NCI-H69 (cell line): ENCODE measurements around the gene TMEM8B.

Experiments used
- DNase-seq: peaks from one replicate; lab custom pipeline; 2025; lab: John Stamatoyannopoulos, UW

The TMEM8B gene

DNA sequence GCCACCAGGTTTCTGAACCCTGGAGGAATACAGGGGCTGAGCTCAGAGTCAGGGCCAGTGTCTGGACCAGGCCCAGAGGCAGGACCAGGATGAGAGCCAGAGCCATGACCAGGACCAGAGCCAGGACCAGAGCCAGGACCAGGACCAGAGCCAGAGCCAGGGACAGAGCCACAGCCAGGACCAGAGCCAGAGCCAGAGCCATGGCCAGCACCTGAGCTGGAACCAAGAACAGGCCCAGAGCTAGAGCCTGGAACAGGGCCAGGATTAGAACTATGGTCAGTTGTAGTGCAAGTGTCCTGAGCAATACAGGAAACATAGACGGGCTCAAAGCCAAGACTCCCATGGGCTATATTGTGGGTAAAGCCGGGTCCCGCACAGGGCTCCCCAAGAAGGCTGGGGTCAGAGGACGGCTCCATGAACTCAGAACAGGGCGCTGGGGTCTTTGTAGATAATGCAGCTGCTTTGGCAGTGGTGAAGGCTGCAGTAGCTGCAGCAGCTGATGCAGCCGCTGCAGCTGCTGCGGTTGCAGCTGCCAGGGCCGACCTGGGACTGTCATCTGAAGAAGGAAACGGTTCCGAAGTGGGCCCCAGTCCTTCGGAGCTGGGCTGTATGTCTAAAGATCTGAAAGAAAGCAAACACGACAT is 17.5 kb upstream of the TMEM8B start:
- peak; percentile 20 for DNase-seq

DNA sequence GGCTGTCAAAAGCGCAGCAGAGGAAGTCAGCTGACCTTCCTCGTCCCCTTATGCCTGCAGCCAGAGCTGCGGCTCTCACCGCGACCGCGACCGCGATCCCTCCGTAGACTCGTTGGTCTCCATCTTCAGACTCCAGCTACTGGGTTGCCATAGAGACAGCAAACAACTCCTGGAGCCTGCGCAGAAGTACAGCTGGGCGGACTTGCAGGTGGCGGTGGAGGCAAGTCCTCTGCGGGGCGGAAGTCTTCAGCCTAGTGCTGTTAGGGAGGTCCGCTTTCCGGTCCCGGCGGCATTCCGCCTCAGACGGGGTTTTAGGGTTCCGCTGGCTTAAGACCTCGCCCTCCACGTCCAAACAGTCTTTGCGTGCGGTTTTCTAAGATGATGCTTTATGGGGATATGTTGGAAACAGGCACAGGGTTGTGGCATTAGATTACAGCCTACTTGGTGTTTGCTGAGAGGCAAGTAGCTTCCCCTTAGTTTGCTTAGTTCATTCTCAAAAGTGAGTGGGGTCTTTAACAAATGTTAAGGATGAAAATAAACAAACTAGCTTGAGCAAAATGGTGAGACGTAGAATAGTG is 16.9 kb upstream of the TMEM8B start, which contains the start of gene SPAG8:
Gene SPAG8, minus strand, starts transcription at position 238 of the 578 bp plus-strand sequence. Its CDS starts 115 bp downstream, at position 123.
- DNase-seq: peak; percentile 98

DNA sequence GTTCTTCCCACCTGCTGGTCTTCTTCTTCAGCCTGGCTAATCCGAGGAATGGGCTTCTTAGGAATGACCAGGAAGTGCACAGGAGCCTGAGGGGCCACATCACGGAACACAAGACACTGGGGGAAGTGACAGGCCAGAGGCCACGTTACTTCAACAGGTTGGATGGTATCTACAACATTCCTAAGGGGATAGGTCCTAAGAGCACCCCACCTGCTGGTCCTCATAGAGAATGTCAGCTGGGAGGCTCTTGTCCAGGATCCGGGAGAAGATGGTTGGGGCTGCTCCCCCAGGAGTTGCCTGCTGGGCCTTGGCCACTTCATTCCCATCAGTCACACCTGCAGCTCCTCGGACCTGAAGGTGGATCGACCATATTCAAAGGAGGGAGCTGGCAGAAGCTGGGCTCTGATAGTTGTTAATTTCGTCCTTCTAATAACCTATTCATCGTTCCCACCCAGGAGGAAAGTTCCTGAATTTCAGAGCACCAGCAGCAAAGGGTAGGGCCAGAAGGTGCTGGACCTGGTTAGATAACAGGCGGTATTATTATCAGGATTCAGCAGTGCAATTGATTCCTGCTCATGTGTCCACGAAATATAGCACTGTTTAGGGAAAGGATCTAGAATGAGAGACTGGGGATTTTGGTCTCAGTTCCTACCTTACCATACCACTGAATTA is 15.5 kb upstream of the TMEM8B start:
- peak; percentile 51 for DNase-seq

DNA sequence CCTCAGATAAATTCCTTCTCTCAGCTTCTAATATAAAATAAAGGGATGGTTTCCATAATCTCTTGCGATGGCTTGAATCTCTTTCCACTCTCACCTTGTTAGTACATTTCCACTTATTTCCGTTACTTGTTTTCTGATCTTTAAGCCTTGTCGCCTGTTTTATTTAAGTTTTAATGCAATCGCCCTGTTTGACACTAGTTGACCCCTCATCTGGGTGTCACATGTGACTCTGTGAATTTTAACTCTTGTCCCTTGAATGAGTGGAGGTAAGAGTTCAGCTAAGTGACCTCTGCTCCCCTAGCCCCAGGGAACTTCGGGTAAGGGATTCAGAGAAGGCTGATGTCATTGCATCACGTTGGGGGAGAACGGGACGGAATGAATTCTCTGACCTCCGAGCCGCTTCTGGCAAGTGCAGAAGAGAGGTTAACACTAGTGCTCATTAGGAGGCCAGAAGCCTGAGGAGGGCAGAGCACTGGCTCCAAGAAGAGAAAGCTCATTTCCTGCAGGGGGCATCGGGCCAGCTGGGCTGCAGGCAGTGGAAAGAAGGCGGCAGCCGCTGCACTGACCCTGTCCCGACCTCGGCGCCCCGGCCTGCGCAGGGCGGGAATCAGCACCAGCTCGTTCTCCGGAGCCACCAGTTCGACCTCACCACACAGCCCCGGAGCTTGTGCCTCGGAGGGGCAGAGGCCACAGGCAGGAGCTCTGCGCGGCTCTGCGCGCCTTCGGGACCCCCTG is 14.8 kb upstream of the TMEM8B start:
- peak; percentile 73 for DNase-seq

DNA sequence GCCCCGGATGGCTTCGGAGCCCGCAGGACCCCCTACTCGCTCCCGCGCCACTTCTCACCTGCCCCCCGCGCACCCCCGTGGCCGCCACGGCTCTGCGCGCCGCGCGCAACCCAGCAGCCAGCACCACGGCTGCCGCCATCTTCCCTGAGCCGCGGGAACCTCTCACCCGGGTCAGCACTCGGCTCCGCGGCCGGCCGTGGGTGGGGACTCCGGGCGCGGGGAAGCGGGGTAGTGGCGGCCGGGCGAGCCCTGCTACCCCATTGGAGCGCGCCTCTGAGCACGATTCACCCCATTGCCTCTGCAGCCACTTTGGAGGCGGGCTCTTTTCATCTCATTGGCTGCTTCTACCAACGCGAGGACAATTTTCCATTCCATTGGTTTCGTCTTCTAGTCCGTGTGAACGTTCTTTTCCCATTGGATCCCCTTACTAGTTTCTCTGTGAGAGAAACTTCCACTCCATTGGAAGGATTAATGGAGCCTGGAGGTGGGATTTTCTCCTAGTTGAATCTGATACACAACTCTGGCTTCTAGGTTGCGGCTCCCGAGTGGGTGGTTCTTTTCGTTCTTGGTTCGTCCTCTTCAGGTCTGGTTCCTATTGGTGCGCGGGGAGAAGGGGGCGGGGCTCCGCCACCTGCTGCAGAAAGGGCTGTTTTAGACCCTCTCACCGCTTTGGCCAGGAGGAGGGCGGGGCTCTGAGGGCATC is 14.0 kb upstream of the TMEM8B start, which contains the start of gene HINT2:
Gene HINT2, minus strand, starts transcription at position 202 of the 703 bp plus-strand sequence. Its CDS starts 63 bp downstream, at position 139.
- peak; percentile 99 for DNase-seq

DNA sequence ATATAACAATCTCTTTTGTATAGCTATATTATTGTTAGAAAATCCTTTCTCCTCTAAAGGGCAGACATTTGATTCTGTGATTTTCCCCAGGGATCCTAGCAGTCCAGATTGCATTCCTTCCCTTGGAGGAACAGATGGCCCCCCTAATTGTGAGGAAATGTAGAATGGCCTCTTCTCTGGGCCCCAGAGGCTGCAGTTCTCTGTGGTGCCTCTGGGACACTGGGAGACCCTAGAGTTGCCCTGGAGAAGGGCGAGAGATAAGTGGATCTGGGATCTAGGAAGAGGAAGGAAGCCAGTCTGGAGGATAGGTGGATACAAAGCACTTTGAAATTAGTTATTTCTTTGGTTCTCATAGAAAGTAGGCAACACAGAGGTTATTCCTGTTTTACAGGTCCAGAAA is 12.3 kb upstream of the TMEM8B start:
- peak; percentile 72 for DNase-seq

DNA sequence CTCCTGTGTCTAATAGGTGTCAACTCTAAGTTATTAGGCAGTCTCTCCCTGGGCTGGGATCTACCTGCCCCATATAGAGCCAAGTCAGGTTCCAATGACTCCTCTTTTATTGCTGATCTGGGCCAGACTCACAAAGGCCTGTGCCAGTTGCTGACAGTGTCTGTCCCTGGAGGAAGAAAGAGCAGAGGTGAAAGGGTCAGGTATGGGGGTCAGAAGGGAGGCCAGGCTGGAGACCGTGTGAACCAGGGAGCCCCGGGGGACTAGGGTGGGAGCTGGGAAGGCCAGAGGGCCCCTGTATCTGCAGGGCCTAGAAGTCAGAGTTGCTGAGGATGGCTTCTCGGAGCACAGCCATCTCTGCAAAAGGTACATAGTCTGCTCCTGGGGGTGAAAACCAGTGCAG is 10.7 kb upstream of the TMEM8B start:
- DNase-seq: no peak

DNA sequence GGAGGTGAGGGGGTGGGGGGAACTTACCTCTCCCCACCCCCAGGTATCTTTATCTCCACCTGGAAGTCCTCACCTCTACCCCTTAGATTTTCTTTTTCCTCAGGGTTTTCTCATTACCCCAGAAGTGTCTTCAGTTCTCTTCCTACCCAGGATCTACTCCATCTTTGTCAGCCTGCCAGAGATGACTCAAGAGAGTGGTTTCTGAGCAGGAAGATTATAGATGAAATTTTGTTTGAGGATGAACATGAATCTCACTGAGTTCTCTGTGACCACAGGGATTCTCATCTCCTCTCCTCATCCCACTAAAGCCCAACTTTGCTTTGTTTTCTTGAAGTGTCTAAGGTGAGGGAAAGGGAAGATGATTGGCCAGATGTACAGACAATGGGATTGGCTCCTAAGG is 9.0 kb upstream of the TMEM8B start:
- no peak for DNase-seq

DNA sequence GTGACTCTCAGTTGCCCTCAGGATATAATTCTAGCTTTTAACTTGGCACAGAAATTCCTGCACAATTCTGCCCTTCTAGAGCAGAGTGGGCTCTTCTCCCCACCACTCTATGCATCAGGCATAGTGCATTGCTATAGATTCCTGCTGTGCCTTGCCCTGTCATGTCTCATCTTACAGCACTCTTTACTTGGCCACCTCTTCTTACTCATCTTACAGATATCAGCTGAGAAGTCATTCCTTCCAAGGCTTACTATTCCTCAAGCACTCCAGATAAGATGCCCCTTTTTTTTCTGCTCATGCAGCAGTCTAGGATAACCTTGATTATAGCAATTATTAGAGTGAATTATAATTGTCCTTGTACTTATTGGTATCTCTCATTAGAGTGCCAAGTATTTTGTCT is 6.1 kb upstream of the TMEM8B start:
- no peak for DNase-seq

DNA sequence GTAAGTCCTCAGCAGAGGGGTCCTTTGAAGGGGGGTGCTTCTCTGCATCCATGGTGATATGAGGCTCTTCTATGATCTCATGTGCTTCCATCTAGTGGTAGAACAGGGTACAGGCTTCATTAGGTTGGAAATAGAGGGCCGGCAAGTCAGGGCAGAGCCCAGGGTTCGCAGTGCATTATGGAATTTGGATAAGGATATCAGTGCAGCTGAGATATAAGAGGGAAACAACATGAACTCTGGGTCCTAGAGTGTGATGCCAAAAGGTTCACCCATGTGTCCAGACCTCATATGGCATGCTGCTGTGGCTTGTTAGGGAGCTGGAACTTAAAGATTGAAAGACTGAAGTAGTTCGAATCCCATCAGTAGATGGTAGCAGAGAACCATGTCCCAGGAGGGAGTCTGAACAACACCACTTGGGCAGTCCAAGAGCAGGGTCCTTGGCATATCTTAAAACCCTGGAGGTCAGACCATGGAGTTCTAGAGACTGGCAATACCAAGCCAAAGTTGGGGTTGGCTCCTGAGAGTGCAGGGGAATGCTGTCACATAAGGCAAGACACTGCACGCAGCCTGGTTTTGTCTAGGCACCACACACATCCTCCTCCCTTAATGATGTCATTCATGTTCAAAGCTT is 2.8 kb upstream of the TMEM8B start:
- peak; percentile 64 for DNase-seq

DNA sequence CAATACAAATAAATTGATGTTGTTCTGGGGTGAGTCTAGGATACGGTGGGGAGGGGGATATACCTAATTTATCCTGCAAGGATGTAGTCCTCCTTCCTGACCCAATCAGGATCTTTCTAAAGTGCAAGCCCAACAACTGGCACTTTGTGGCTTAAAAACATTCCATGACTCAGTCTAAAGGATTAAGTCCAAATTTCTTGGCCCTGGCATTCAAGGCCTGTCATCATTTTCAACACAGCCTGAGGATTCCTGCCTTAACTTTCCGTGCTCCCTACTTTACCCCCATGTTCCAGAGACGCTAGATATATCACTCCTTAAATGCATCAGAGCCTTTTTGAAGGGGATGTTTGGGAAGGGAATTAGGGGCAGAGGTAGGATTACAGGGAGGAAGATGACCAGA is 1.5 kb upstream of the TMEM8B start:
- DNase-seq: no peak

DNA sequence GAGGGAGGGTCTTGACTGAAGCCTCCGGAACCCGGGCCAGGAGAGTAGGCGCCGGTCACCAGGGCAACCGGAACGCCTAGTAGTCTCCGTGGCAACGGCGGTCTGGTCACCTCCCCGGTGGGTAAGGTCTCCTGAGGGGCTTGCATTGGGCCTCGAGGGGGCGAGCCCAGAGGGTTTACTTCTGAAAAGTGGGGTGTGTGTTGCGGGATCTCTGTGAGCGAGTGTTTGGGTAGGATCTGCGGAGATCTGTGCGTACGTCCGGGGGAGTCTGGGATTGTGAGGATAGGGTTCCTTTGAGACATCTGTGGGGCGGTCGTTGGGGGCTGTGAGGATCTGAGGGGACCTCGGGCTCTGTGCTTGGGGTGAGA is 328 bp upstream of the TMEM8B start, which contains the start of gene FAM221B:
Gene FAM221B, minus strand, starts transcription at position 17 of the 368 bp plus-strand sequence. CDS start 2,571 bp downstream, outside the sequence.
- DNase-seq: peak; percentile 61

DNA sequence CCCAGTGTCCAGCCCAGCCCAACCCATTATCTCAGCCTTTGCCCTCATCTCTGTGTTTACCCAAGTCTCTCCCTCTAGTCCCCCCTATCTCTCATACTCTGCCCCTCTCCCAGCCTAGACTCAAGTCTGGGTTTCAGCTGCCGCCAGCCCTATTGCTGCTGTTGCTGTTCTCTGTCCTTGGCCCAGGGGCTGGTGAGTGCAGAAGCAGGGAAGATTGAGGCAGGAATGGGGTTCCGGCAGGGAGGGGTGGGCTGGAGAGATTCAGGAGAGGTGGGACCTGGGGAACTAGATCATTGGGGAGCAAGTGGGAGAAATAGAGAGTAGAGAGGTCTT is 702 bp downstream of the TMEM8B start:
- DNase-seq: no peak

DNA sequence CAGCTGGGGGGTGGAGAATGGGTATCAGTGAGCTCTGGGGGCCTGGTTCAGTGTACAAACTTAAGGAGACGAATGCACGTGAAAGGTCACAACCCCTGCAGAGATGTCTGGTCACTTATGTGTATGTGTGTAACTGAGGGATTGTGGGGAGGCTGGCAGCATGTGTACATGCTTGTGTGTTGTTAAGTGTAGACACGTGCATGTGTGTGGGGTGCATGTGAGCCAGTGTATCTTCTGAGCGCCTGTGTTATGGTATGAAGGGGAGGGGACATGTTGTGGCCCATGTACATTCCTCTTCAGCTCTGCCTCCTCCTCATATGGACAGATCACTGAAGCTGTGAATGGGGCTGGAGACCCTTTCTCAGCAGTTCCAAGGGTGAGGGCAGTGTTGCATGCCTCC is 2.0 kb downstream of the TMEM8B start:
- DNase-seq: no peak

DNA sequence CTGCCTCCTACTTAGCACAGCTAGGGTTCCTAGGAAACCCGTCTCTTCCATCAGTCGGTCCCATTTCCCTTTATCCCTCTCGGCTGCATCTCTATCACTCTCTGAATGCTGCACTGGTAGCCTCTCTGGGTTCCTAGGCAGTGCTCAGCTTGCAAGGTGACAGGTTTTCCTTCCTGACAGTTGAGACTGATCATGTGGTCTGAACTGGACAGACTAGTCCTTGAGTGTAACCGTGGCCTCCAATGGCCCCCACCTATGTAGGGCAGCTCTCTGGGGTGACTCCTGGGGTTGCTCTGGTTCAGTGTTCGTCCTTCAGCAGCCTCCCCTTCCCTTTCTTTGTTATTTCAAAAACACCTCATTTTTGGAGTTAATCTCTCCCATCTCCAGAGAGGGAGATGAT is 3.8 kb downstream of the TMEM8B start:
- no peak for DNase-seq

DNA sequence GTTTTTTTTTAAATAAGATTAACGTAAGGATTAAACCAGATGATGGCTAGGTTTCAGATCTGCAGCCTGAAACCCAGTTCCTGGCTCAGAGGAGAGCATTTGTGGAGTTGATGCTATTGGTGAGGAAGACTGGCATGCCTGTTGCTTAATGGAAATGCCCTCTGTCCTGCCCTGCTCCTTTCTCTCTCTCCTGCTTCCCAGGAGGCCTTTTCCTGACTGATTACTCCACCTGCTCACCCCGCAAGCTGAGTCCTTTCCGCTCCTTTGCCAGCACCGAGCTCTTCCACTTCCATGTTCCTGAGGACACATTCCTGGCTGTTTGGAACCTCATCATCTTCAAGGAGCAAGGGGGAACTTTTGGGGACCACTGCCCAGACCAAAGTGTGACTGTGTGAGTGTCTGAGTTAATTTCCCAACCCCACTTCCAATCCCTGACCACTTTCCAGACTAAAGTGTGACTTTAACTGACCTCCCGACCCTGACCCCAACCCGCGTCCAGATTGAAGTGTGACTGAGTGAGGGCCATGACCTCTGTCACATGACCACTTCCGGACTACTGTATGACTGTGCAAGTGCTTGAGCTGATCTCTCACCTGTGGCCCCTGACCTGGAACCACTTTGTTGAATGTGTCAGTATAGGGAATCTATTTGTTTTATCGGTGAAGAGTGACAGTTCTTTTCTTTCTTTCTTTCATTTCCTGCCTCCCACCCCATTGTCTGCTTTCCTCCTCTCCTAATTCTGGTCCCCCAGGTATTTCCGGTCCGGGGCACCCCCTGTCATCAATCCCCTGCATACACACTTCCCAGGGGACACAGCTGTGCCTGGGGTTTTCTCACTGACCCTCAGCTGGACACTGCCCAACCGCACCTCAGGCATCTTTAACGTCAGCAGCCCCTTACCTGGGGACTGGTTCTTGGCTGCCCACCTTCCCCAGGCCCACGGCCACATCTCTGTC is 5.5 kb downstream of the TMEM8B start:
- DNase-seq: peak; percentile 61

DNA sequence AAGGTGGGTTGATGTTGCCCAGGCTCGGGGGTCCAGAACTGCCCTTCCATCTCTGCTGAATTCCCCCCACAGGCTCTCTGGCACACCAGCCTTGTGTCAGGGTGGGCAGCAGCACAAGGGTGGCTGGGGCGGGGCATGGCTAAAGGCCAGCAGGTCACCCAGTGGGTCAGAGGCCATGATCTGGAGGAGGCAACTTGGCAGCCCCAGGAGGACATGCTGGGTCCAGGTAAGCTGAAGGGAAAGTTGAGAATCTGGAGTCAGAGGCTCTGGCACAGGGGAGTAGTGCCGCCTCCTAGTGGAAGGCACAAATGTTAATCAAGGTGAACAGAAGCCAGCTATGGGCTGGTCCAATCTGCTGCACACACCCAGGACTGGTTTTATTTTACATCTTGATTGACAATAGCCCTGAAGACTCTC is 6.2 kb downstream of the TMEM8B start:
- DNase-seq: peak; percentile 27

DNA sequence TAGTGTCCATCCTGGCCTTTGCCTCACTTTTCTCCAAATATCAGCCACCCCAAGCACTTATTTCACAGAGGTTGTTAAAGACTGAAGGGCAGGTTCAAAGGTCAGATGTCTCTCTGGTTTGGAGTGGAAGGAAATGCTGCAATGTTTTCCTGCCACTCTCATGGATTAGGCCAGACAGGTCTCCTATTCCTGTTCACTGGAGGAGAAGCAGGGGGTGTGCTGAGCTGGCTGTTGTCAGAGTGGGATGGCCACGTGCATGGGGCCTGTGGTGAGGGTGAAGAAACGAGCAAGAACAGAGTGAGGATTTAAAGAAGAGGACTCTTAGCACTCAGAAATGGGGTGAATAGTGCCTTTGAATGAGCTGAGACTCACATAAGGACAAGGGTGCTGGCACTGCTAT is 6.7 kb downstream of the TMEM8B start:
- no peak for DNase-seq

DNA sequence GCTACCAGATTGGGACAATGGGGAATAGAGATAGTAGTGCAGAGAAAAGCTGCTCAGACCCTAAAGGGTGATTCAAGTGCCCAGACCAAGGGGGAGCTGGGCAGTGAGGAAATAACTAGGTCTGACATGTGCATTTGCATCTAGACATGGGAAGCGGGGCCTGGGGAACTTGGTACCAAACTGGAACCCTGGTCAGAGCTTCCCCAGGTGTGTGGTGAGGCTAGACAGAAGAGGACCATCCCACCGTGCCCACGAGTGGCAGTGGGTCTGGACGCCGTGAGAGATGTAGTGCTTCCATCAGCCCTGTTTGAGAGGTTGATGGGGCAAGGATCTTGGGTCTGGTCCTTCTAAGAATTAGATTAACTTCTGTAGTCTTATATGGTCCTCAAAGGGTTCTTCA is 7.6 kb downstream of the TMEM8B start:
- no peak for DNase-seq

DNA sequence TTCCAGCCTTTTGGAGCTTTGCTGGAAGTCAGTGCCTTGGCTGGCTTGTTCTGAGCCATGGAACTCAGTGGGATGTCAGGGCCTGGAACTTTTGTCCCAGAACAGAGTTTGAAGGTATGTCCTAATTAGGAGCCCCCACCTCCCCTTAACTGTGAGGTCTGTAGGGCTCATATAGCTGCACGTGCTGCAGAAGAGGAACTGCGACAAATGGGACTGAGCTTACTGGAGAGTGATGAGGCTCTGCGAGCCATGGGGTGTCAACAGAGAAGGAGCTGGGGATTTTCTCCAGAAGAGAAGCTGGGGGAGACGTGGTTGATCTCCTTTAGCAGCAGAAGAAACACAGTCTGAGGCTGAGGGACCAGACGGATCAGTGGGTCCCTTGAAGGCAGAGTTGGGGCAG is 10.9 kb downstream of the TMEM8B start:
- no peak for DNase-seq
